SK-N-SH treated with all-trans-retinoic acid at 6 μM for 48 hours (cell line): ENCODE data around the gene CNOT6L.

Source experiments
- ATAC-seq: fragments of 200-7000 bp; cut with Tn5 transposase; 3 replicates; pipeline ENCODE4 v1.9.1; 2020; ENCODE audit warnings: mild to moderate bottlenecking, moderate library complexity
- ARNTL ChIP-seq: fragments of 450-650 bp; formaldehyde crosslinking; IDR thresholded peaks from 2 replicates; pipeline ENCODE4 v1.5.0; 2020; ENCODE audit warnings: low read depth, mild to moderate bottlenecking, moderate library complexity, borderline replicate concordance
- BACH2 ChIP-seq: fragments of 250-450 bp; sonication (Bioruptor Pico); IDR thresholded peaks from 2 replicates; pipeline ENCODE4 v1.9.0; 2021; ENCODE audit warnings: mild to moderate bottlenecking, borderline replicate concordance
- CREB5 ChIP-seq: fragments of 250-450 bp; sonication (Bioruptor Pico); IDR thresholded peaks from 2 replicates; pipeline ENCODE4 v1.5.1; 2020; ENCODE audit warnings: low read depth, mild to moderate bottlenecking, moderate library complexity
- CSRNP3 ChIP-seq: fragments of 250-450 bp; sonication (Bioruptor Pico); IDR thresholded peaks from 2 replicates; pipeline ENCODE4 v1.5.1; 2021; ENCODE audit warnings: mild to moderate bottlenecking, moderate library complexity
- ESRRG ChIP-seq: fragments of 250-450 bp; sonication (Bioruptor Pico); IDR thresholded peaks from 2 replicates; pipeline ENCODE4 v1.6.1; 2021; ENCODE audit warnings: mild to moderate bottlenecking
- GLIS3 ChIP-seq: fragments of 250-450 bp; sonication (Bioruptor Pico); IDR thresholded peaks from 2 replicates; pipeline ENCODE4 v1.5.0; 2020; ENCODE audit warnings: mild to moderate bottlenecking, moderate library complexity
- ISL1 ChIP-seq: fragments of 250-450 bp; sonication (Bioruptor Pico); IDR thresholded peaks from 2 replicates; pipeline ENCODE4 v2.1.2; 2022; ENCODE audit warnings: mild to moderate bottlenecking, moderate library complexity
- OSR1 ChIP-seq: fragments of 250-450 bp; sonication (Bioruptor Pico); IDR thresholded peaks from 2 replicates; pipeline ENCODE4 v1.8.0; 2022; ENCODE audit warnings: moderate library complexity, mild to moderate bottlenecking, inconsistent platforms
- PATZ1 ChIP-seq: fragments of 250-450 bp; sonication (Bioruptor Pico); IDR thresholded peaks from 2 replicates; pipeline ENCODE4 v1.8.0; 2020; ENCODE audit warnings: mild to moderate bottlenecking, moderate library complexity, borderline replicate concordance
- POU6F1 ChIP-seq: fragments of 250-450 bp; sonication (Bioruptor Pico); IDR thresholded peaks from 2 replicates; pipeline ENCODE4 v1.8.0; 2021; ENCODE audit warnings: low read depth, mild to moderate bottlenecking, moderate library complexity, borderline replicate concordance
- PPARA ChIP-seq: fragments of 250-450 bp; sonication (Bioruptor Pico); IDR thresholded peaks from 2 replicates; pipeline ENCODE4 v1.5.0; 2020; ENCODE audit warnings: mild to moderate bottlenecking, borderline replicate concordance
- RARB ChIP-seq: fragments of 250-450 bp; sonication (Bioruptor Pico); IDR thresholded peaks from 2 replicates; pipeline ENCODE4 v1.8.0; 2021; ENCODE audit warnings: mild to moderate bottlenecking, moderate library complexity
- SNAI2 ChIP-seq: fragments of 250-450 bp; sonication (Bioruptor Pico); IDR thresholded peaks from 2 replicates; pipeline ENCODE4 v1.5.0; 2020; ENCODE audit warnings: mild to moderate bottlenecking, moderate library complexity
- TCF4 ChIP-seq: fragments of 250-450 bp; sonication (Bioruptor Pico); IDR thresholded peaks from 2 replicates; pipeline ENCODE4 v1.8.0; 2021; ENCODE audit warnings: mild to moderate bottlenecking, moderate library complexity, borderline replicate concordance
- TOX ChIP-seq: fragments of 250-450 bp; sonication (Bioruptor Pico); IDR thresholded peaks from 2 replicates; pipeline ENCODE4 v1.8.0; 2021; ENCODE audit warnings: mild to moderate bottlenecking, moderate library complexity, borderline replicate concordance
- TSHZ2 ChIP-seq: fragments of 250-450 bp; sonication (Bioruptor Pico); IDR thresholded peaks from 2 replicates; pipeline ENCODE4 v1.5.0; 2020; ENCODE audit warnings: mild to moderate bottlenecking, moderate library complexity
- ZC3H10 ChIP-seq: fragments of 250-450 bp; sonication (Bioruptor Pico); IDR thresholded peaks from 2 replicates; pipeline ENCODE4 v1.5.1; 2021; ENCODE audit warnings: mild to moderate bottlenecking, moderate library complexity
- ZFP3 ChIP-seq: fragments of 250-450 bp; sonication (Bioruptor Pico); IDR thresholded peaks from 2 replicates; pipeline ENCODE4 v1.5.0; 2020; ENCODE audit warnings: mild to moderate bottlenecking, moderate library complexity
- ZFP30 ChIP-seq: fragments of 450-650 bp; formaldehyde crosslinking; IDR thresholded peaks from 2 replicates; pipeline ENCODE4 v1.5.0; 2022; ENCODE audit warnings: mild to moderate bottlenecking, moderate library complexity
- ZNF565 ChIP-seq: fragments of 450-650 bp; formaldehyde crosslinking; conservative IDR thresholded peaks from 2 replicates; pipeline ENCODE4 v1.5.0; 2020; ENCODE audit warnings: low read depth, mild to moderate bottlenecking, moderate library complexity
- ZNF70 ChIP-seq: fragments of 450-650 bp; formaldehyde crosslinking; IDR thresholded peaks from 2 replicates; pipeline ENCODE4 v1.5.0; 2020; ENCODE audit warnings: mild to moderate bottlenecking, moderate library complexity
- ZNF8 ChIP-seq: fragments of 450-650 bp; formaldehyde crosslinking; IDR thresholded peaks from 2 replicates; pipeline ENCODE4 v1.5.0; 2020; ENCODE audit warnings: mild to moderate bottlenecking, moderate library complexity

The CNOT6L gene

GRCh38 chr4:77712675-77713074 is 106.5 kb downstream of the CNOT6L start:
- ATAC-seq = no peak
- TF ChIP-seq CSRNP3 (CRISPR knock-in tag) (no peak), RARB (CRISPR knock-in tag) (no peak), ZNF565 (CRISPR knock-in tag) (no peak), ZC3H10 (CRISPR knock-in tag) (no peak), ISL1 (CRISPR knock-in tag) (no peak), ZFP3 (no peak), ARNTL (CRISPR knock-in tag) (no peak), ZNF70 (CRISPR knock-in tag) (no peak), PATZ1 (CRISPR knock-in tag) (no peak)

GRCh38 chr4:77711469-77711868 is 107.7 kb downstream of the CNOT6L start:
- no peak for TF ChIP-seq TCF4 (CRISPR knock-in tag)
- no peak for TF ChIP-seq POU6F1 (CRISPR knock-in tag)
- no peak for ATAC-seq

GRCh38 chr4:77710684-77711083 is 108.5 kb downstream of the CNOT6L start:
- ATAC-seq = no peak
- TF ChIP-seq POU6F1 (CRISPR knock-in tag) (no peak), ZC3H10 (CRISPR knock-in tag) (no peak), ARNTL (CRISPR knock-in tag) (no peak), CREB5 (CRISPR knock-in tag) (no peak)

- ATAC-seq = no peak
- TF ChIP-seq PPARA (CRISPR knock-in tag) = no peak
- TF ChIP-seq CSRNP3 (CRISPR knock-in tag) = no peak
- no peak for TF ChIP-seq ZNF70 (CRISPR knock-in tag)
- TF ChIP-seq GLIS3 (CRISPR knock-in tag) = no peak
- no peak for TF ChIP-seq ZC3H10 (CRISPR knock-in tag)
- no peak for TF ChIP-seq ESRRG (CRISPR knock-in tag)
- TF ChIP-seq RARB (CRISPR knock-in tag) = no peak
- no peak for TF ChIP-seq ZNF565 (CRISPR knock-in tag)
- TF ChIP-seq OSR1 = no peak
- TF ChIP-seq BACH2 (CRISPR knock-in tag) = no peak
- TF ChIP-seq ISL1 (CRISPR knock-in tag) = no peak
- no peak for TF ChIP-seq SNAI2 (CRISPR knock-in tag)
- TF ChIP-seq TSHZ2 (CRISPR knock-in tag) = no peak
- no peak for TF ChIP-seq ZFP30 (CRISPR knock-in tag)
- no peak for TF ChIP-seq ARNTL (CRISPR knock-in tag)
- TF ChIP-seq POU6F1 (CRISPR knock-in tag) = no peak
- TF ChIP-seq ZNF8 (CRISPR knock-in tag) = no peak
- TF ChIP-seq TOX (CRISPR knock-in tag) = no peak
Measured at GRCh38 chr4:77710059-77710458, 109.1 kb downstream of the CNOT6L start.
